Breast epithelium (tissue), 4 donors: ENCODE measurements around the gene SLC6A9. TPM values are rescaled to one million over a fixed set of nuclear protein-coding genes. Genes with fewer than 3 reads are reported as not detected.

ENCODE experiments used
- DNase-seq, 2 donors: peaks; one replicate each; pipeline ENCODE4 v3.0.0-alpha.2; 2019; ENCODE audit warnings: low spot score in 2 of 2
- H3K27ac ChIP-seq, 2 donors: fragments of 200-600 bp; sonication (generic) in 1 of 2; one replicate each; pipeline ENCODE4 v1.5.1; 2016 to 2019; ENCODE audit warnings: mild to moderate bottlenecking in 1 of 2
- H3K27me3 ChIP-seq, 2 donors: fragments of 200-600 bp; sonication (generic) in 1 of 2; one replicate each; pipeline versions ENCODE4 v1.5.1 to v1.6.0; 2017 to 2019; ENCODE audit warnings: control low read depth in 1 of 2, mild to moderate bottlenecking in 1 of 2
- H3K36me3 ChIP-seq: fragments of 200-600 bp; one replicate; pipeline ENCODE4 v1.5.1; 2019
- H3K4me1 ChIP-seq, 2 donors: fragments of 200-600 bp; sonication (generic); one replicate each; pipeline ENCODE4 v1.5.1; 2016 to 2019; ENCODE audit warnings: control low read depth in 1 of 2
- H3K4me3 ChIP-seq, 3 donors: fragments of 200-600 bp; sonication (generic); 1 replicate in 2 of 3; 2 replicates in 1 of 3; pipeline ENCODE4 v1.5.1; 2016 to 2019; ENCODE audit warnings: mild to moderate bottlenecking in 3 of 3, moderate library complexity in 2 of 3
- H3K9me3 ChIP-seq, 2 donors: fragments of 200-600 bp; sonication (generic) in 1 of 2; one replicate each; pipeline ENCODE4 v1.5.1; 2016 to 2019; ENCODE audit warnings: control low read depth in 1 of 2
- POLR2A ChIP-seq: fragments of 450-650 bp; IDR thresholded peaks from one replicate; pipeline ENCODE4 v1.6.1; 2016; ENCODE audit warnings: antibody characterized with exemption, mild to moderate bottlenecking, moderate library complexity
- POLR2AphosphoS5 ChIP-seq, 3 donors: sonication (generic); formaldehyde crosslinking; IDR thresholded peaks; one replicate each; pipeline ENCODE4 v1.6.1; 2017; ENCODE audit warnings: antibody characterized with exemption in 3 of 3
- intact Hi-C: fragments of 100-400 bp; cut with DNase I; formaldehyde crosslinking; loops from one replicate; pipeline ENCODE4 v1.15.1; 2023; ENCODE audit warnings: low total_unique reads
- total RNA-seq, 3 donors: library from RNA; depleted of rRNA; stranded (reverse); fragments of >200 nt; gene quantifications; one replicate each; pipeline ENCODE4 v1.1.0, GENCODE V29; 2016
- TF ChIP-seq, protein P1 (sequence below), 3 donors: fragments of 450-650 bp; IDR thresholded peaks; one replicate each; pipeline ENCODE4 v1.5.1; 2016 to 2017; ENCODE audit warnings: antibody characterized with exemption in 3 of 3, mild to moderate bottlenecking in 3 of 3, moderate library complexity in 3 of 3

SLC6A9 gene
- total RNA-seq, 3 donors from 2014 or later: 0.32 to 5.1 (median 3.9) TPM

- no peaks in the 10 kb centered on the region for H3K36me3 ChIP-seq
- TF ChIP-seq, protein P1, sequence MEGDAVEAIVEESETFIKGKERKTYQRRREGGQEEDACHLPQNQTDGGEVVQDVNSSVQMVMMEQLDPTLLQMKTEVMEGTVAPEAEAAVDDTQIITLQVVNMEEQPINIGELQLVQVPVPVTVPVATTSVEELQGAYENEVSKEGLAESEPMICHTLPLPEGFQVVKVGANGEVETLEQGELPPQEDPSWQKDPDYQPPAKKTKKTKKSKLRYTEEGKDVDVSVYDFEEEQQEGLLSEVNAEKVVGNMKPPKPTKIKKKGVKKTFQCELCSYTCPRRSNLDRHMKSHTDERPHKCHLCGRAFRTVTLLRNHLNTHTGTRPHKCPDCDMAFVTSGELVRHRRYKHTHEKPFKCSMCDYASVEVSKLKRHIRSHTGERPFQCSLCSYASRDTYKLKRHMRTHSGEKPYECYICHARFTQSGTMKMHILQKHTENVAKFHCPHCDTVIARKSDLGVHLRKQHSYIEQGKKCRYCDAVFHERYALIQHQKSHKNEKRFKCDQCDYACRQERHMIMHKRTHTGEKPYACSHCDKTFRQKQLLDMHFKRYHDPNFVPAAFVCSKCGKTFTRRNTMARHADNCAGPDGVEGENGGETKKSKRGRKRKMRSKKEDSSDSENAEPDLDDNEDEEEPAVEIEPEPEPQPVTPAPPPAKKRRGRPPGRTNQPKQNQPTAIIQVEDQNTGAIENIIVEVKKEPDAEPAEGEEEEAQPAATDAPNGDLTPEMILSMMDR (IDR thresholded peaks at IDR 0.05): no peak
- TF ChIP-seq POLR2AphosphoS5 (IDR thresholded peaks at IDR 0.05) (no peak), POLR2A (no peak)
- no peaks in the 10 kb centered on the region for H3K9me3 ChIP-seq
- no peak for DNase-seq
- no peak overlapping the region for H3K27ac ChIP-seq
- H3K4me3 ChIP-seq: peak overlapping the region; percentile 71 to 81 (median 77)
- peaks cover 0 to 8% of the 10 kb centered on the region in 2 donors for H3K4me1 ChIP-seq
- intact Hi-C loops: loop anchor here (10.0 kb wide), 1 partner anchor 436 kb away; the partner anchor contains the start of gene PTPRF
- H3K27me3 ChIP-seq: no peaks in the 10 kb centered on the region
Observed at GRCh38 chr1:43970502-43970901, 60.8 kb downstream of the SLC6A9 start.

- peak within 1 kb of the TSS; percentile 71 to 81 (median 77) for H3K4me3 ChIP-seq
- TF ChIP-seq POLR2A (no peak), POLR2AphosphoS5 (IDR thresholded peaks at IDR 0.05) (peak; percentile 12 to 31 (median 16))
- TF ChIP-seq, protein P1 (IDR thresholded peaks at IDR 0.05): peak in 1 of 3 donors; percentile 37
- H3K27me3 ChIP-seq: no peaks in the 10 kb centered on the region
- H3K4me1 ChIP-seq: peaks cover 0 to 8% of the 10 kb centered on the region in 2 donors
- intact Hi-C loops: loop anchor here (10.0 kb wide), 1 partner anchor 435 kb away; the partner anchor contains the start of gene PTPRF
- H3K36me3 ChIP-seq: no peaks in the 10 kb centered on the region
- peak; percentile 97 to 98 for DNase-seq
- no peaks in the 10 kb centered on the region for H3K9me3 ChIP-seq
- no peak within 1 kb of the TSS for H3K27ac ChIP-seq
Observed at GRCh38 chr1:43969746-43970466, 61.4 kb downstream of the SLC6A9 start, which contains the start of gene DPH2. Gene DPH2, plus strand, starts transcription at chr1:43970010. Its CDS starts 166 bp downstream, at chr1:43970176.

GRCh38 chr1:43969416-43969745, 61.9 kb downstream of the SLC6A9 start:
- H3K4me3 ChIP-seq: peak overlapping the region in 2 of 3 donors; percentile 71 to 81
- TF ChIP-seq POLR2AphosphoS5 (IDR thresholded peaks at IDR 0.05): no peak
- TF ChIP-seq, protein P1 (IDR thresholded peaks at IDR 0.05): peak in 1 of 3 donors; percentile 40
- no peaks in the 10 kb centered on the region for H3K27me3 ChIP-seq
- H3K9me3 ChIP-seq: no peaks in the 10 kb centered on the region
- no peak overlapping the region for H3K27ac ChIP-seq
- H3K36me3 ChIP-seq: no peaks in the 10 kb centered on the region
- DNase-seq: no peak
- H3K4me1 ChIP-seq: peaks cover 0 to 8% of the 10 kb centered on the region in 2 donors
- intact Hi-C loops: no loop called here

DNA sequence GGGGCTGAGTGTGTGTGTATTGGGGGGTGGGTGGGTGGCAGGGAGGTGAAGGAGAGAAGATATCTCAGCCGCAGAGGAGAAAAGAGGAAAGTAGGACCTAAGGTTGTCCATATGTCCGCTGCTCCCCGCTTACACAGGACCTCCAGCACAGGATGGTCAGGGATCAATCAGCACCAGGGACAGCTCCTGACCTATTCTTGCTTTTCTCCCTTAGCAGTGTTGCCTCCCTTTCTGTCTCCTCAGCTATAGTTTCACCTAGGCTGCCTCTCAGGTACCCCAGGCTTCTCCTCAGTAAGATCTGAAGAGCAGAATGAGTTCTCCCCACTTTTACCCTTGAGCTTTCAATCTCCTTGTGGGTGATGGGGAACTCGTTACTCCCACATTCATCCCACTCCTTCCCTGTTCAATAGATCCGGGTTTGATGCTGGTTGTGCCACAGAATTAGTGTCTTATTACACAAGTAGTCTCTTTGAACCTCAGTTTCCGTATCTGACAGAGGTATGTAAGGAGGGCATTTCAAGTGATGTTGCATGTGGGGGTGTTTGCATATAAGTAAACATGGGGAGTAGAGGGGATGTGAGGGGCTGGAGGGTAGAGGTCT, 62.8 kb downstream of the SLC6A9 start:
- H3K9me3 ChIP-seq: no peaks in the 10 kb centered on the region
- peaks cover 0 to 8% of the 10 kb centered on the region in 2 donors for H3K4me1 ChIP-seq
- intact Hi-C loops: no loop called here
- H3K4me3 ChIP-seq: no peak overlapping the region
- no peak overlapping the region for H3K27ac ChIP-seq
- no peaks in the 10 kb centered on the region for H3K27me3 ChIP-seq
- H3K36me3 ChIP-seq: no peaks in the 10 kb centered on the region
- no peak for TF ChIP-seq POLR2A
- TF ChIP-seq, protein P1 (IDR thresholded peaks at IDR 0.05): no peak
- no peak for TF ChIP-seq POLR2AphosphoS5 (IDR thresholded peaks at IDR 0.05)
- DNase-seq: no peak

GRCh38 chr1:43965316-43965715, 65.9 kb downstream of the SLC6A9 start:
- no peaks in the 10 kb centered on the region for H3K9me3 ChIP-seq
- peaks cover 0 to 1% of the 10 kb centered on the region in 2 donors for H3K4me1 ChIP-seq
- TF ChIP-seq POLR2A (no peak), POLR2AphosphoS5 (IDR thresholded peaks at IDR 0.05) (no peak)
- TF ChIP-seq, protein P1 (IDR thresholded peaks at IDR 0.05): no peak
- DNase-seq: no peak
- no peaks in the 10 kb centered on the region for H3K27me3 ChIP-seq
- no peak overlapping the region for H3K4me3 ChIP-seq
- H3K27ac ChIP-seq: no peak overlapping the region
- no peaks in the 10 kb centered on the region for H3K36me3 ChIP-seq
- intact Hi-C loops: no loop called here
